Esophagus (tissue), 2 donors: ENCODE data around the gene DPYSL3. TPM values are rescaled to one million over a fixed set of nuclear protein-coding genes. Genes with fewer than 3 reads are reported as not detected.

ENCODE experiments used
- H3K27ac ChIP-seq, 2 donors: one replicate each; pipeline ENCODE4 v1.5.1; 2013; ENCODE audit warnings: low read depth in 2 of 2, mild to moderate bottlenecking in 2 of 2, inconsistent platforms in 1 of 2, low read length in 1 of 2, moderate library complexity in 1 of 2
- H3K27me3 ChIP-seq, 2 donors: one replicate each; pipeline ENCODE4 v1.6.1; 2013; ENCODE audit warnings: low read length in 2 of 2, control low read depth in 1 of 2, mild to moderate bottlenecking in 1 of 2; ENCODE audit not compliant: insufficient read depth in 2 of 2, control insufficient read depth in 1 of 2
- H3K36me3 ChIP-seq, 2 donors: one replicate each; pipeline ENCODE4 v1.6.1; 2013; ENCODE audit warnings: low read length in 1 of 2; ENCODE audit not compliant: control insufficient read depth in 2 of 2, insufficient read depth in 2 of 2
- H3K4me1 ChIP-seq, 2 donors: one replicate each; pipeline ENCODE4 v1.6.1; 2013; ENCODE audit warnings: low read length in 1 of 2; ENCODE audit not compliant: control insufficient read depth in 2 of 2, insufficient read depth in 2 of 2
- H3K4me3 ChIP-seq, 2 donors: one replicate each; pipeline ENCODE4 v1.5.1; 2013; ENCODE audit warnings: low read length in 2 of 2, mild to moderate bottlenecking in 2 of 2, low read depth in 1 of 2, moderate library complexity in 1 of 2
- H3K9me3 ChIP-seq, 2 donors: one replicate each; pipeline ENCODE4 v1.6.1; 2013; ENCODE audit warnings: mild to moderate bottlenecking in 2 of 2, low read depth in 1 of 2, low read length in 1 of 2, moderate library complexity in 1 of 2; ENCODE audit not compliant: control insufficient read depth in 2 of 2, insufficient read depth in 1 of 2
- WGBS, 2 donors: extraction: QIAGEN DNeasy Blood & Tissue Kit; methylation state at CpG; one replicate each; pipeline ENCODE4 v1.1.7; 2013; 5-methylcytosine and 5-hydroxymethylcytosine counted together
- polyA plus RNA-seq, 2 donors: library from polyadenylated mRNA; stranded (reverse); fragments of 200-250 nt; gene quantifications; one replicate each; pipeline ENCODE4 v1.2.3, GENCODE V29; 2013
- donor health status: healthy with polysubstance abuse.
- donor health status: Bipolar disorder and iron deficiency.

The DPYSL3 gene
- polyA plus RNA-seq, 2 donors: 7.2 to 22.1 TPM

DNA sequence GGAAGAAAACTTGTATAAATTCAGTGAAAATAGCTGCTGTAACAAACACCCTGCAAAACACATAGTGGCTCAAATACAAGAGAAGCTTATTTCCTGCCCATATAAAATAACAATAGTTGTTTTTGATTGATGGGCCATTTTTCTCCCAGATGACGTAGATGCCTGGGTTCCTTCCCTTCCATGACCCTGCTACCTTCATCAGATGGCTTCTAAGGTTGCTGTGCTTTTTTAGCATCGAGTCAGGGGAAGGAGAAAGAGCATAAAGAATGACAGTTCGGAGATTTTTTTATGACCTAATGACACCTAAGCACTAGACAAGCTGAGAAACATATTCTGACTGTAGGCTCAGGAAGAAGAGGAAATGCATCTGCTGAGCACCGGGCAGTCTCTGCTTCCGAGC is 34.7 kb upstream of the DPYSL3 start:
- no peaks in the 10 kb centered on the region for H3K4me1 ChIP-seq

DNA sequence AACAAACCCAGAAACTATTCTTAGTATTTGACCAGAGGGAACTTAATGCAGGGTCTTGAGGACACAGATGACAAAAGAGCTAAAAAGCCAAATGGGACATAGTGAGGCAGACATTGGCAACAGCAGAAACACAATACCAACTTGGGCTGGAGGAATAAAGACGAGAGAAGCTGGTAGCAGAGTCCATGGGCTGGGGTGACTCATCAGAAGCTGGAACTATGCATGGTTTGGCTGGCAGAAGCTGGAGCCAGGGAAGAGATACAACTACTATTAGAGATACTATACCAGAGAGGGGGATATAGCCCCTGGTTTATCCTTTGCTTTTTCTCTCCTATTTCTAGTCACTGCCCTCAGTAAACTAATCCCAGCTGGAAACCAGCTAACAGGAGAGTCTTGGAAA is 29.2 kb upstream of the DPYSL3 start:
- Histone ChIP-seq H3K27me3 (no peaks in the 10 kb centered on the region), H3K27ac (no peak overlapping the region), H3K9me3 (no peaks in the 10 kb centered on the region), H3K36me3 (no peaks in the 10 kb centered on the region), H3K4me3 (no peak overlapping the region), H3K4me1 (no peaks in the 10 kb centered on the region)
- WGBS, 2 donors: 15 to 25% methylated on average over 1 of the region's 1 CpG

More for the DNA sequence above, 34.7 kb upstream of the DPYSL3 start:
- Histone ChIP-seq H3K9me3 (no peaks in the 10 kb centered on the region), H3K27me3 (no peaks in the 10 kb centered on the region), H3K27ac (no peak overlapping the region), H3K36me3 (no peaks in the 10 kb centered on the region), H3K4me3 (no peak overlapping the region)
- WGBS, 2 donors: 62 to 72% methylated on average over 5 of the region's 5 CpGs

DNA sequence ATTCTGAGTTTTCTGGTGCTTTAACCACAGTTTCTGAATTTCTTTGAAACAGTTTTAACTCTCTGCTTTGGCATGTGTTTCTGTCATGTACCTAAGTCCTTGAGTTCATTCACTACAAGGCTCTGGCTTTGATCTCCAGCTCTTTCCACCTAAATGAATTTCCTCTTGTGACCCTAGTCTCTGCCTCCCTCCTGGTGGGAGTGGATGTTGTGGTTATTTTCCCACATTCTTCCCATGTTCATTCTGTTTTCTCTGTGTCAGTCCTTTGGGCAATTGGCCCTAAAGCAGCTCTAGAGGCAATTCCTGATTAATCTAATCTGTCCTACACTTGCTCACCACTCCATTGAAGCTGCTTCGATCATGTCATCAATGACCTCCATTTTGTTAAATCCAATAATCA is 28.4 kb upstream of the DPYSL3 start:
- Histone ChIP-seq H3K4me3 (no peak overlapping the region), H3K36me3 (no peaks in the 10 kb centered on the region), H3K27me3 (no peaks in the 10 kb centered on the region), H3K4me1 (no peaks in the 10 kb centered on the region), H3K9me3 (no peaks in the 10 kb centered on the region), H3K27ac (no peak overlapping the region)
- 92 to 96% methylated on average over 1 of the region's 1 CpG for WGBS, 2 donors

DNA sequence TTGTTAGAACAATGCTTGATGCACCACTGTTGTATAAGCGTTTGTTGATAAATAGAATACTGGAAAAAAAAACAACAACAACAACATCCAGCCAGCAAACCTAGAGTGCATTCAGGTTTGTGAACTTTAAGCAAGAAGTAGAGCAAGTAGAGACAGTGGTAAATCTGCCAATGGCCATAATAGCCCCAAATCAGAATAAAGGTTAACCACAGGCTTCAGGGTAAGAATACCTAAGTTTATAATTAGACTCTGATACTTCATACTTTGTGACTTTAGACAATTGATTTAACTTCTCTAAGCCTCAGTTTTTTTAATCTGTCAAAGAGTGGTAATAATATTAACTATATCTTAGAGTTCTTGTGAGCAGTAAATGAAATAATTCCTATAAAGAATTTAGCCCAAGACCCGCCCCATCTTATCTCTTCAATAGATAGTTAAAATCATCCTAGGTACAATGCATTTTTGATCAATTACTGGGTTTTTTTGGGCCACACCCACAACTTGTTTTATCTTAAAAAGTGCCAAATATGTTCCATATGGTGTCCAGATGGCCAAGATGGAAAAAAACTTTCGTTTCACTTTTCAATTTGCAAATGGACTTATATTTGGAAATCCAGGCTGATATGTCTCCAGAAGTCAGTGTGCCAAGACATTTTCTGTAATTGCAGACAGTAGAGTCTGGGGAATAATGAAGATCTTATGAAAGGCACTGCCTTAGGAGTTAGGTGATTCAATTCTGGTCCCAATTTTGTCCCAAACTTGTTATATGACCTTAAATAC is 24.5 kb upstream of the DPYSL3 start:
- no peaks in the 10 kb centered on the region for H3K9me3 ChIP-seq
- no peaks in the 10 kb centered on the region for H3K36me3 ChIP-seq
- H3K27me3 ChIP-seq: no peaks in the 10 kb centered on the region
- no peak overlapping the region for H3K27ac ChIP-seq
- H3K4me3 ChIP-seq: no peak overlapping the region
- H3K4me1 ChIP-seq: no peaks in the 10 kb centered on the region
- 69 to 73% methylated on average over 3 of the region's 3 CpGs for WGBS, 2 donors

DNA sequence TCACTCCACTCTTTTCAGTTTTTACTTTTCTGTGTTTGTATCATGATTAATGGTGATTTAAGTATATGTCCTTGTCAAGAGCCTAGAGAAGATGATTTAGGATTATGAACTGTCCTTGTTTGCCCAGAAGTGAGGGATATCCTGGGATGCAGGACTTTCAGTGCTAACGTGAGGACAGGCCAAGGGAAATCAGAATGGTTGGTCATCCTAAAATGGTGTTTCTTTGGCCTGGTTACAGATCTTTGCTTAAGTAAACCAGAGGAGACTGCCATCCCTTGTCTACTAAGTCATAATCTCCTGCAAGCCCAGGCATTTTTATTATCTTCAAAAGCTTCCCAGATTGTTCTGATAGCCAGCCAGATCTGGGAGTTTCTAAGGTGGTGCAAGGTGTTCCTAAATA is 22.3 kb upstream of the DPYSL3 start:
- Histone ChIP-seq H3K27ac (no peak overlapping the region), H3K4me1 (no peaks in the 10 kb centered on the region), H3K27me3 (no peaks in the 10 kb centered on the region), H3K36me3 (no peaks in the 10 kb centered on the region), H3K4me3 (no peak overlapping the region), H3K9me3 (no peaks in the 10 kb centered on the region)
- whole genome bisulfite sequencing, 2 donors: 32 to 40% methylated on average over 1 of the region's 1 CpG

DNA sequence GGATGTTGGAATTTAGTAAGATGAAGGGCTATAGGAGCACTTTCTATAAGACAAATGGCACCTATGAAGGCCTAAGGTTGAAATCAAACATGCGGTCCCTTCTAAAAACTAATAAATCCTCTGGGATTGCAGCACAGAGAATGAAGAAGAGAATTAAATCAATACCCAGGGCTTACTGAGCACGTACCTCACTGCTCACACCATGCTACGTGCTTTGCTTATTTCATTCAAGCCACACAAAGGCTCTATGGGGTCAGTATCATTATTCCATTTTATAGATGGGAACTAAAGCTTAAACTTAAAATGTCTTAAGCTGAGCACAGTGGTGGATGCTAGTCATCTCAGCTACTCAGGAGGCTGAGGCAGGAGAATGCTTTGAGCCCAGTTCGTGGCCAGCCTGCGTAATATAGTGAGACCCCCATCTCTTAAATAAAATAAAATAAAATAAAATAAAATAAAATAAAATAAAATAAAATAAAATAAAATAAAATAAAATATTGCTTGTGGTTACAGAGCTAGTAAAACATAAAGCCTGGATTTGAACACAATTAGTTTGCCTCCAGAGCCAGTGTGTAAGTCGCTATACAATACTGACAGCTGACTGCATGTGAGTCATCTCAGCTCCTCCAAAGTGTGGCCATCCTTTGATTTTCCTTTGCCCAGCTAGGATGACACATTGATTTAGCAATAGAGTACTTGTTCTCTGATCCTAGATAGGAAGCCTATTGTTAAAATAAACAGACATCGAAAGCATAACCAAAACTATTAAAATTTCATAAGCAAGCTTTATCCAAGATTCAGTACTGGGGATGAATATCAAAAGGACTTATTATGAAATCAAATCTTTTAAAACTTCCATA is 20.9 kb upstream of the DPYSL3 start:
- Histone ChIP-seq H3K4me3 (no peak overlapping the region), H3K27ac (no peak overlapping the region), H3K4me1 (no peaks in the 10 kb centered on the region), H3K36me3 (no peaks in the 10 kb centered on the region), H3K9me3 (no peaks in the 10 kb centered on the region), H3K27me3 (no peaks in the 10 kb centered on the region)
- WGBS, 2 donors: 77 to 84% methylated on average over 7 of the region's 7 CpGs

DNA sequence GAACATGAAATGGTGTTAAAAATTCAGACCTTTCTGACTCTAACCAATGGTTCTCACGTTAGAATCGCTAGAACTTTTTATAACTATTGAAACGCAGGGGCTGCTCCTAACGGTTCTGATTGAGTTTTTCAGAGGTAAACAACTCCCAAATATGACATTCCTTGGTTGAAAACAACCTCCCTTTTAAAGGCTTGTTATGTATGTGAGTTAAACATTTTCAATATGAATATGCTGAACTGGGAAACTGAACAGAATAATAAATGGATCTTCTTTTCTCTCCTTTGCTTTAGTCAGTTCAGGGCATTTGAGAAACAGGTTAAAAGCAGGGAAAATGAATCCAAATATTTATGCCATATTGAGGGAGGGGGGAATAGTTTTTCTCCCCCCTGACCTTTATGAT is 13.2 kb upstream of the DPYSL3 start:
- Histone ChIP-seq H3K27ac (no peak overlapping the region), H3K4me3 (no peak overlapping the region), H3K36me3 (no peaks in the 10 kb centered on the region)

DNA sequence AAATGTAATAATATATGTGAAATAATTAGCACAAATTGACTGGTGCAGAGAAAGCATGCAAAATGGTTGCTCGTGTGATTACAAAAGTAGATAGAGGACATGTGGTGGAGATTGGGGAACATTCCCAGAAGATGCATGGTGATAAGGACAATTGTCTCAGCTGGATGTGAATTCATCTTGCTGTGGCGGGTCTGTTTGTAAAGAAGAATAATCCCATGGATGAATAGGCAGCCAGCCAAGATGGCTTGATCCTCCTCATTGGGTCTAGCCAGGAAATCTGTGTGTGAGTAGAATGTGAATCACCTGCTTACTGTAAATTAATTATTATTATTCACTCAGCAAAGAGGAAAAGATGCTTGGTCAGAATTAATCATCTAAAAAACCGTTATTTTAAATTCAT is 12.6 kb upstream of the DPYSL3 start:
- Histone ChIP-seq H3K4me3 (no peak overlapping the region), H3K4me1 (no peaks in the 10 kb centered on the region), H3K27me3 (no peaks in the 10 kb centered on the region), H3K9me3 (no peaks in the 10 kb centered on the region), H3K36me3 (no peaks in the 10 kb centered on the region), H3K27ac (no peak overlapping the region)
- WGBS, 2 donors: 34 to 35% methylated on average over 3 of the region's 3 CpGs

More for the DNA sequence above, 13.2 kb upstream of the DPYSL3 start:
- no peaks in the 10 kb centered on the region for H3K4me1 ChIP-seq
- no peaks in the 10 kb centered on the region for H3K9me3 ChIP-seq
- 74 to 76% methylated on average over 4 of the region's 4 CpGs for WGBS, 2 donors
- H3K27me3 ChIP-seq: no peaks in the 10 kb centered on the region

DNA sequence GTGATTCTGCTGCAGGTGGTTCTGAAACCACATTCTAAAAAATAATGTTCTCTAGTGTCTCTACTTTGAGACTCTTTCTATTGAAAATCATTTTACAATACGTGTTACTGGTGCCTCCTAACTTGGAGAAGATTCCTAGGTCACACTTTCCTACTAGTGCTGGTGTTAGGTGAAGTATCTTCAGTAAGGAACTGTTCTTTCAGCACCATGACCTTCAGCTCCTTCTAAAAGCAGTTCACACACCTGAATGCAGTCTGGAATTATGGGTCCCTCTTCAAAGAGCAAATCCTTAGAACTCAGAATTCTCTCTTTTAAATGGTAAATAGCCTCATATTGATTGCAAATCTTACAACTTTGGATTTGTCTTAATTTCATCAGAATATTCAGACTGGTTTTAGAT is 10.6 kb upstream of the DPYSL3 start:
- 44 to 55% methylated on average over 1 of the region's 1 CpG for WGBS, 2 donors
- no peak overlapping the region for H3K4me3 ChIP-seq
- H3K4me1 ChIP-seq: no peaks in the 10 kb centered on the region
- H3K27me3 ChIP-seq: no peaks in the 10 kb centered on the region
- no peaks in the 10 kb centered on the region for H3K9me3 ChIP-seq
- no peak overlapping the region for H3K27ac ChIP-seq
- H3K36me3 ChIP-seq: no peaks in the 10 kb centered on the region
